ENCODE data around the gene LY6G5B.

GRCh38 chr6:31692886-31693285 lies 23.1 kb downstream of the LY6G5B start:
- TF ChIP-seq POLR2A (IDR thresholded peaks at IDR 0.05), result no peak
- no peak for TF ChIP-seq CTCF (IDR thresholded peaks at IDR 0.05)

Data from upper lobe of left lung (tissue), 4 donors.